Ovary (tissue), 9 donors: ENCODE results near the gene SLC25A43. TPM values are rescaled to one million over a fixed set of nuclear protein-coding genes. Genes with fewer than 3 reads are reported as not detected.
A peak's percentile ranks its signal among the peaks of the same experiment; 100 is the strongest.
"Not testable (repeated sequence)": the region's sequence is repeated elsewhere in the genome, so short reads cannot be mapped to it uniquely, and the experiment has no call there.

Source experiments
- DNase-seq, 5 donors: peaks; one replicate each; pipeline ENCODE4 v3.0.0-alpha.2; 2019 to 2020
- H3K27ac ChIP-seq, 2 donors: fragments of 200-600 bp; one replicate each; pipeline versions ENCODE4 v1.5.1 to v1.8.0; 2019 to 2022
- H3K27me3 ChIP-seq: fragments of 200-600 bp; one replicate; pipeline ENCODE4 v1.8.0; 2022
- H3K36me3 ChIP-seq: fragments of 200-600 bp; sonication (generic); one replicate; pipeline ENCODE4 v1.5.1; 2019
- H3K4me1 ChIP-seq: one replicate; pipeline ENCODE4 v1.8.1; 2013; ENCODE audit warnings: mild to moderate bottlenecking, moderate library complexity; ENCODE audit not compliant: insufficient read depth
- H3K4me3 ChIP-seq: fragments of 200-600 bp; sonication (generic); one replicate; pipeline ENCODE4 v1.5.1; 2017
- H3K9me3 ChIP-seq, 2 donors: fragments of 200-600 bp in 1 of 2; sonication (generic) in 1 of 2; one replicate each; pipeline versions ENCODE4 v1.5.1 to v1.8.1; 2013 to 2019; ENCODE audit warnings: mild to moderate bottlenecking in 1 of 2, moderate library complexity in 1 of 2
- EP300 ChIP-seq: sonication (generic); formaldehyde crosslinking; IDR thresholded peaks from one replicate; pipeline ENCODE4 v1.6.1; 2017; ENCODE audit warnings: antibody characterized with exemption
- POLR2A ChIP-seq: fragments of 450-650 bp; IDR thresholded peaks from one replicate; pipeline ENCODE4 v1.6.1; 2017; ENCODE audit warnings: antibody characterized with exemption, mild to moderate bottlenecking, moderate library complexity
- WGBS, 3 donors: extraction: QIAGEN DNeasy Blood & Tissue Kit in 1 of 3; methylation state at CpG; one replicate each; pipeline versions ENCODE4 v1.1.5 to v1.1.7; 2013 to 2017; 5-methylcytosine and 5-hydroxymethylcytosine counted together
- intact Hi-C, 4 donors: fragments of 100-400 bp; cut with DNase I; formaldehyde crosslinking; loops; one replicate each; pipeline versions ENCODE4 v1.11.0 to v1.15.1; 2022 to 2023
- polyA plus RNA-seq, 2 donors: library from polyadenylated mRNA; stranded (reverse); fragments of 200-250 nt in 1 of 2; fragments of 350-450 nt in 1 of 2; fragmentation: Illumina TruSeq in 1 of 2; extraction: RNeasy Lipid Tissue Mini Kit (QIAGEN cat#74804) in 1 of 2; gene quantifications; one replicate each; pipeline ENCODE4 v1.2.3, GENCODE V29; 2013 to 2014
- total RNA-seq, 7 donors: library from RNA; depleted of rRNA in 2 of 7; stranded (reverse); fragments of >200 nt in 2 of 7; fragmentation: NEBNext Ultra II Directional in 3 of 7; extraction: Animal tissue kit (Norgen Biotek cat#: 25700) in 3 of 7; gene quantifications; one replicate each; pipeline versions ENCODE4 v1.1.0 to v1.2.4, GENCODE V29; 2016 to 2023
- TF ChIP-seq, protein P1 (sequence below), 3 donors: fragments of 450-650 bp in 2 of 3; fragments of 200-600 bp in 1 of 3; IDR thresholded peaks; one replicate each; pipeline versions ENCODE4 v1.5.1 to v1.8.0; 2016 to 2022; ENCODE audit warnings: antibody characterized with exemption in 3 of 3, mild to moderate bottlenecking in 1 of 3
- donor health status: DM: no; HTN: no; CAD: no; lungs with moderate emphysema.
- donor health status: DM: no; HTN: no; CAD: no.
- donor health status: Bipolar disorder and iron deficiency.
- donor health status: DM: yes; HTN: yes; CAD: no.
- donor health status: DM: no; HTN: no; CAD: no.
- donor health status: DM: yes; HTN: yes; CAD: no.

SLC25A43 gene
- total and polyA plus RNA-seq, 9 donors: 6.4 to 14.5 (median 8.2) TPM

DNA sequence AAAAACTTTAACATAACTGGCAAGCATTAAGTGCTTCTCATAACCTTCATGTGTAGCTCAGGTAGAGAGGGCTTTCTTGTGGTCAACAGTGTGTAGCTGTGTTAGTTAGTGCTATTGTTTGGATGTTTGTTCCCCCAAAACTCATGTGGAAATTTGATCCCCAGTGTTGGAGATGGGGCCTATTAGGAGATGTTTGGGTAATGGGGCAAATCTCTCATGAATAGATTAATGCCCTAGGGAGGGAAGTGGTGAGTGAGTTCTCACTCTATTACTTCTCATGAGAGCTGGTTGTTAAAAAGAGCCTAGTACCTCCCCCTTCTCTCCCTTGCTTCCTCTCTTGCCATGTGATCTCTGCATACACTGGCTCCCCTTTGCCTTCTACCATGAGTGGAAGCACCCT is 16.5 kb upstream of the SLC25A43 start:
- no peak for DNase-seq
- no peak overlapping the region for H3K27ac ChIP-seq
- TF ChIP-seq, protein P1, sequence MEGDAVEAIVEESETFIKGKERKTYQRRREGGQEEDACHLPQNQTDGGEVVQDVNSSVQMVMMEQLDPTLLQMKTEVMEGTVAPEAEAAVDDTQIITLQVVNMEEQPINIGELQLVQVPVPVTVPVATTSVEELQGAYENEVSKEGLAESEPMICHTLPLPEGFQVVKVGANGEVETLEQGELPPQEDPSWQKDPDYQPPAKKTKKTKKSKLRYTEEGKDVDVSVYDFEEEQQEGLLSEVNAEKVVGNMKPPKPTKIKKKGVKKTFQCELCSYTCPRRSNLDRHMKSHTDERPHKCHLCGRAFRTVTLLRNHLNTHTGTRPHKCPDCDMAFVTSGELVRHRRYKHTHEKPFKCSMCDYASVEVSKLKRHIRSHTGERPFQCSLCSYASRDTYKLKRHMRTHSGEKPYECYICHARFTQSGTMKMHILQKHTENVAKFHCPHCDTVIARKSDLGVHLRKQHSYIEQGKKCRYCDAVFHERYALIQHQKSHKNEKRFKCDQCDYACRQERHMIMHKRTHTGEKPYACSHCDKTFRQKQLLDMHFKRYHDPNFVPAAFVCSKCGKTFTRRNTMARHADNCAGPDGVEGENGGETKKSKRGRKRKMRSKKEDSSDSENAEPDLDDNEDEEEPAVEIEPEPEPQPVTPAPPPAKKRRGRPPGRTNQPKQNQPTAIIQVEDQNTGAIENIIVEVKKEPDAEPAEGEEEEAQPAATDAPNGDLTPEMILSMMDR (IDR thresholded peaks at IDR 0.05): no peak
- no peak for TF ChIP-seq EP300
- no peak for TF ChIP-seq POLR2A
- no peak overlapping the region for H3K4me3 ChIP-seq
- no peaks in the 10 kb centered on the region for H3K9me3 ChIP-seq
- intact Hi-C loops: no loop called here
- H3K36me3 ChIP-seq: no peaks in the 10 kb centered on the region
- no peaks in the 10 kb centered on the region for H3K27me3 ChIP-seq
- no peaks in the 10 kb centered on the region for H3K4me1 ChIP-seq

DNA sequence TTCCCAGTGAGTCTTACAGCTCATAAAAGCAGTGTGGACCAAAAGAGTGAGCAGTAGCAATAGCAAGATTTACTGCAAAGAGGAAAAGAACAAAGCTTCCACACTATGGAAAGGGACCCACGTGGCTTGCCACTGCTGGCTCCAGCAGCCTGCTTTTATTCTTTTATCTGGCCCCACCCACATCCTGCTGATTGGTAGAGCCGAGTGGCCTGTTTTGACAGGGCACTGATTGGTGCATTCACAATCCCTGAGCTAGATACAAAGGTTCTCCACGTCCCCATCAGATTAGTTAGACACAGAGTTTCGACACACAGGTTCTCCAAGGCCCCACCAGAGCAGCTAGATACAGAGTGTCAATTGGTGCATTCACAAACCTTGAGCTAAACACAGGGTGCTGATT is 12.5 kb upstream of the SLC25A43 start:
- H3K9me3 ChIP-seq, H3K27me3 ChIP-seq, H3K4me1 ChIP-seq, H3K27ac ChIP-seq, H3K36me3 ChIP-seq, H3K4me3 ChIP-seq, intact Hi-C loops, DNase-seq: not testable (repeated sequence)
- WGBS, 3 donors: 64 to 80% (median 66%) methylated on average over 4 of the region's 4 CpGs

- intact Hi-C loops, H3K36me3 ChIP-seq, H3K27ac ChIP-seq, H3K4me3 ChIP-seq, DNase-seq, H3K9me3 ChIP-seq, H3K4me1 ChIP-seq, H3K27me3 ChIP-seq: not testable (repeated sequence)
- WGBS, 3 donors: 90 to 95% (median 91%) methylated on average over 16 to 20 of the region's 20 CpGs
Observed at GRCh38 chrX:119387426-119387825, 11.7 kb upstream of the SLC25A43 start.

- TF ChIP-seq, protein P1 (IDR thresholded peaks at IDR 0.05): no peak
- TF ChIP-seq POLR2A (no peak), EP300 (no peak)
- intact Hi-C loops: no loop called here
- H3K4me1 ChIP-seq: no peaks in the 10 kb centered on the region
- WGBS, 3 donors: 31 to 52% (median 40%) methylated on average over 4 of the region's 4 CpGs
- H3K27ac ChIP-seq: no peak overlapping the region
- no peaks in the 10 kb centered on the region for H3K36me3 ChIP-seq
- H3K4me3 ChIP-seq: peak overlapping the region; percentile 10
- peaks cover 0 to 3% of the 10 kb centered on the region in 2 donors for H3K9me3 ChIP-seq
- DNase-seq: no peak
- H3K27me3 ChIP-seq: no peaks in the 10 kb centered on the region
Observed at GRCh38 chrX:119389214-119389613, 9.9 kb upstream of the SLC25A43 start.

GRCh38 chrX:119389871-119390501 is 9.2 kb upstream of the SLC25A43 start:
- Histone ChIP-seq H3K36me3 (no peaks in the 10 kb centered on the region), H3K4me1 (no peaks in the 10 kb centered on the region), H3K27me3 (no peaks in the 10 kb centered on the region), H3K9me3 (peaks cover 0 to 3% of the 10 kb centered on the region in 2 donors), H3K27ac (no peak overlapping the region), H3K4me3 (no peak overlapping the region)
- no peak for TF ChIP-seq EP300
- TF ChIP-seq, protein P1 (IDR thresholded peaks at IDR 0.05): no peak
- no peak for TF ChIP-seq POLR2A
- no peak for DNase-seq
- intact Hi-C loops: no loop called here
- 27 to 37% (median 35%) methylated on average over 7 of the region's 7 CpGs for WGBS, 3 donors
